ENCODE measurements around the gene IFT81. TPM values are rescaled to one million over a fixed set of nuclear protein-coding genes. Genes with fewer than 3 reads are reported as not detected.
"Not testable (repeated sequence)": the region's sequence is repeated elsewhere in the genome, so short reads cannot be mapped to it uniquely, and the experiment has no call there.

IFT81 gene
- total RNA-seq, 1 experiment from 2014 or later: 34.8 TPM

- peak; percentile 43 for DNase-seq (ENCODE audit: low spot score)
These were observed 75.4 kb downstream of the IFT81 start for GRCh38 chr12:110199339-110200123.

- no peak for DNase-seq (ENCODE audit: low spot score)
These were observed 75.9 kb downstream of the IFT81 start for GRCh38 chr12:110200124-110200417.

GRCh38 chr12:110201995-110202394 is 77.8 kb downstream of the IFT81 start:
- DNase-seq (ENCODE audit: low spot score): no peak

- DNase-seq (ENCODE audit: low spot score): no peak
These were observed 79.4 kb downstream of the IFT81 start for GRCh38 chr12:110203546-110203945.

GRCh38 chr12:110205931-110206330 is 81.8 kb downstream of the IFT81 start:
- DNase-seq (ENCODE audit: low spot score): no peak

- peak; percentile 35 for DNase-seq (ENCODE audit: low spot score)
These were observed 87.7 kb downstream of the IFT81 start for GRCh38 chr12:110211639-110212536.

- no peak for DNase-seq (ENCODE audit: low spot score)
These were observed 94.0 kb downstream of the IFT81 start for GRCh38 chr12:110217996-110218674.

- no peak for DNase-seq (ENCODE audit: low spot score)
These were observed 97.9 kb downstream of the IFT81 start for GRCh38 chr12:110222027-110222426.

- no peak for DNase-seq (ENCODE audit: low spot score)
These were observed 98.3 kb downstream of the IFT81 start for GRCh38 chr12:110222433-110222832.

GRCh38 chr12:110223777-110224378 is 99.7 kb downstream of the IFT81 start:
- DNase-seq (ENCODE audit: low spot score): peak; percentile 52

GRCh38 chr12:110224379-110225304 is 100.5 kb downstream of the IFT81 start:
- peak; percentile 55 for DNase-seq (ENCODE audit: low spot score)

GRCh38 chr12:110227138-110227537 is 103.0 kb downstream of the IFT81 start:
- DNase-seq (ENCODE audit: low spot score): no peak

GRCh38 chr12:110228348-110228747 is 104.2 kb downstream of the IFT81 start:
- DNase-seq (ENCODE audit: low spot score): not testable (repeated sequence)

- no peak for DNase-seq (ENCODE audit: low spot score)
These were observed 104.6 kb downstream of the IFT81 start for GRCh38 chr12:110228756-110229155.

GRCh38 chr12:110229409-110229808 is 105.3 kb downstream of the IFT81 start:
- DNase-seq (ENCODE audit: low spot score): no peak

GRCh38 chr12:110230655-110231054 is 106.5 kb downstream of the IFT81 start:
- no peak for DNase-seq (ENCODE audit: low spot score)

- no peak for DNase-seq (ENCODE audit: low spot score)
These were observed 109.2 kb downstream of the IFT81 start for GRCh38 chr12:110233212-110233903.

- no peak for DNase-seq (ENCODE audit: low spot score)
These were observed 110.2 kb downstream of the IFT81 start for GRCh38 chr12:110234331-110234751.

- DNase-seq (ENCODE audit: low spot score): no peak
These were observed 110.6 kb downstream of the IFT81 start for GRCh38 chr12:110234755-110235154.

- no peak for DNase-seq (ENCODE audit: low spot score)
These were observed 111.2 kb downstream of the IFT81 start for GRCh38 chr12:110235383-110235782.
